VCaP (cell line): Measurements from ENCODE around the gene CCDC60.

ENCODE experiments used
- H3K27ac ChIP-seq: fragments of 450-650 bp; 2 replicates; pipeline ENCODE4 v1.5.1; 2017
- CTCF ChIP-seq: fragments of 450-650 bp; conservative IDR thresholded peaks from 2 replicates; pipeline ENCODE4 v1.5.1; 2017; ENCODE audit warnings: mild to moderate bottlenecking, moderate library complexity

CCDC60 gene

GRCh38 chr12:119301379-119301778, 33.1 kb upstream of the CCDC60 start:
- H3K27ac ChIP-seq = no peak overlapping the region
- no peak for TF ChIP-seq CTCF

- no peak for TF ChIP-seq CTCF
- no peak overlapping the region for H3K27ac ChIP-seq
Measured at GRCh38 chr12:119302451-119303080, 32.0 kb upstream of the CCDC60 start.

GRCh38 chr12:119306593-119306992, 27.9 kb upstream of the CCDC60 start:
- TF ChIP-seq CTCF = no peak
- H3K27ac ChIP-seq = no peak overlapping the region

- no peak overlapping the region for H3K27ac ChIP-seq
Measured at GRCh38 chr12:119307747-119308146, 26.8 kb upstream of the CCDC60 start.

GRCh38 chr12:119308708-119309456, 25.6 kb upstream of the CCDC60 start:
- no peak overlapping the region for H3K27ac ChIP-seq
- no peak for TF ChIP-seq CTCF

More at GRCh38 chr12:119307747-119308146, 26.8 kb upstream of the CCDC60 start:
- no peak for TF ChIP-seq CTCF

GRCh38 chr12:119311878-119312277, 22.7 kb upstream of the CCDC60 start:
- H3K27ac ChIP-seq = no peak overlapping the region
- TF ChIP-seq CTCF = no peak

GRCh38 chr12:119312904-119313303, 21.6 kb upstream of the CCDC60 start:
- H3K27ac ChIP-seq = no peak overlapping the region
- TF ChIP-seq CTCF = no peak
